Activated CD4-positive, alpha-beta memory T cell treated with anti-CD3 and anti-CD28 coated beads, Interleukin-2, amount 10 ng/mL, durations not matched to agents 7 days and 5 days (primary cell): ENCODE data around the gene GORAB. TPM values are rescaled to one million over a fixed set of nuclear protein-coding genes. Genes with fewer than 3 reads are reported as not detected.

Experiments
- CTCF ChIA-PET: fragments of 350-600 bp; sonication (Branson Sonifier 250); formaldehyde crosslinking; loops from one replicate; lab custom pipeline; 2021; ENCODE audit warnings: antibody characterized with exemption, inconsistent platforms; lab: Charles Lee
- POLR2A ChIA-PET: fragments of 350-600 bp; sonication (Branson Sonifier 250); formaldehyde crosslinking; loops from one replicate; lab custom pipeline; 2021; ENCODE audit warnings: antibody characterized with exemption; lab: Charles Lee
- DNase-seq: peaks from one replicate; pipeline ENCODE4 v3.0.0-alpha.2; 2020
- H3K27ac Mint-ChIP-seq: one replicate; pipeline ENCODE4 v1.8.0; 2021; ENCODE audit warnings: mild to moderate bottlenecking, mixed read lengths
- H3K27me3 Mint-ChIP-seq: one replicate; pipeline ENCODE4 v1.8.0; 2021; ENCODE audit warnings: mixed read lengths
- H3K36me3 Mint-ChIP-seq: one replicate; pipeline ENCODE4 v1.8.0; 2021; ENCODE audit warnings: low read depth, mixed read lengths
- H3K4me1 Mint-ChIP-seq: one replicate; pipeline ENCODE4 v1.8.0; 2021; ENCODE audit warnings: mixed read lengths
- H3K4me3 Mint-ChIP-seq: one replicate; pipeline ENCODE4 v1.8.0; 2021; ENCODE audit warnings: mild to moderate bottlenecking, mixed read lengths
- H3K9me3 Mint-ChIP-seq: one replicate; pipeline ENCODE4 v1.8.0; 2021; ENCODE audit warnings: mixed read lengths
- total RNA-seq, 2 experiments: library from RNA; stranded (reverse); gene quantifications; one replicate each; pipeline ENCODE4 v1.2.3, GENCODE V29; 2021

Gene GORAB
- total RNA-seq, 2 experiments from 2014 or later = 8.9 to 10.8 TPM

- Mint-ChIP-seq H3K27me3 (peaks cover 14% of the 10 kb centered on the region), H3K9me3 (no peaks in the 10 kb centered on the region), H3K36me3 (no peaks in the 10 kb centered on the region), H3K4me1 (no peaks in the 10 kb centered on the region), H3K4me3 (no peak overlapping the region), H3K27ac (no peak overlapping the region)
- ChIA-PET POLR2A (no interaction called here), CTCF (no interaction called here)
- no peak for DNase-seq
These were observed 51.2 kb downstream of the GORAB start for GRCh38 chr1:170583186-170583585.

- POLR2A ChIA-PET = no interaction called here
- no peaks in the 10 kb centered on the region for H3K36me3 Mint-ChIP-seq
- peaks cover 22% of the 10 kb centered on the region for H3K27me3 Mint-ChIP-seq
- H3K4me1 Mint-ChIP-seq = no peaks in the 10 kb centered on the region
- H3K9me3 Mint-ChIP-seq = no peaks in the 10 kb centered on the region
- no peak for DNase-seq
- H3K4me3 Mint-ChIP-seq = no peak overlapping the region
- CTCF ChIA-PET = interaction anchor here (0.6 kb wide), 1 partner anchor 47 kb away, joined by 3 read pairs; no protein-coding TSS in a partner anchor
- no peak overlapping the region for H3K27ac Mint-ChIP-seq
These were observed 54.6 kb downstream of the GORAB start for GRCh38 chr1:170586321-170587252.

GRCh38 chr1:170587253-170587593, 55.3 kb downstream of the GORAB start:
- Mint-ChIP-seq H3K27ac (no peak overlapping the region), H3K27me3 (peaks cover 22% of the 10 kb centered on the region), H3K4me3 (no peak overlapping the region), H3K4me1 (no peaks in the 10 kb centered on the region), H3K9me3 (no peaks in the 10 kb centered on the region), H3K36me3 (no peaks in the 10 kb centered on the region)
- no peak for DNase-seq
- POLR2A ChIA-PET = no interaction called here
- CTCF ChIA-PET = interaction anchor here (0.6 kb wide), 1 partner anchor 46 kb away, joined by 3 read pairs; no protein-coding TSS in a partner anchor

GRCh38 chr1:170590921-170591705, 59.1 kb downstream of the GORAB start:
- POLR2A ChIA-PET = interaction anchor here (0.5 kb wide), 1 partner anchor 896 kb away, joined by 3 read pairs; no protein-coding TSS in a partner anchor
- H3K9me3 Mint-ChIP-seq = no peaks in the 10 kb centered on the region
- H3K36me3 Mint-ChIP-seq = no peaks in the 10 kb centered on the region
- H3K27me3 Mint-ChIP-seq = peaks cover 22% of the 10 kb centered on the region
- CTCF ChIA-PET = no interaction called here
- H3K27ac Mint-ChIP-seq = no peak overlapping the region
- no peaks in the 10 kb centered on the region for H3K4me1 Mint-ChIP-seq
- no peak overlapping the region for H3K4me3 Mint-ChIP-seq
- no peak for DNase-seq

GRCh38 chr1:170592591-170593111, 60.7 kb downstream of the GORAB start:
- H3K36me3 Mint-ChIP-seq = no peaks in the 10 kb centered on the region
- H3K4me3 Mint-ChIP-seq = no peak overlapping the region
- ChIA-PET POLR2A (no interaction called here), CTCF (no interaction called here)
- no peaks in the 10 kb centered on the region for H3K9me3 Mint-ChIP-seq
- DNase-seq = no peak
- H3K4me1 Mint-ChIP-seq = no peaks in the 10 kb centered on the region
- H3K27ac Mint-ChIP-seq = no peak overlapping the region
- H3K27me3 Mint-ChIP-seq = peaks cover 22% of the 10 kb centered on the region

GRCh38 chr1:170593173-170594011, 61.4 kb downstream of the GORAB start:
- Mint-ChIP-seq H3K27ac (no peak overlapping the region), H3K4me3 (no peak overlapping the region), H3K9me3 (no peaks in the 10 kb centered on the region), H3K4me1 (no peaks in the 10 kb centered on the region), H3K36me3 (no peaks in the 10 kb centered on the region), H3K27me3 (peaks cover 22% of the 10 kb centered on the region)
- DNase-seq = no peak
- ChIA-PET CTCF (no interaction called here), POLR2A (no interaction called here)

GRCh38 chr1:170594066-170594626, 62.2 kb downstream of the GORAB start:
- ChIA-PET POLR2A (no interaction called here), CTCF (no interaction called here)
- H3K9me3 Mint-ChIP-seq = no peaks in the 10 kb centered on the region
- H3K4me3 Mint-ChIP-seq = no peak overlapping the region
- no peaks in the 10 kb centered on the region for H3K36me3 Mint-ChIP-seq
- peaks cover 17% of the 10 kb centered on the region for H3K27me3 Mint-ChIP-seq
- H3K4me1 Mint-ChIP-seq = no peaks in the 10 kb centered on the region
- DNase-seq = no peak
- H3K27ac Mint-ChIP-seq = no peak overlapping the region

GRCh38 chr1:170596701-170597100, 64.7 kb downstream of the GORAB start:
- no peaks in the 10 kb centered on the region for H3K36me3 Mint-ChIP-seq
- no peak overlapping the region for H3K4me3 Mint-ChIP-seq
- H3K27ac Mint-ChIP-seq = no peak overlapping the region
- no peaks in the 10 kb centered on the region for H3K4me1 Mint-ChIP-seq
- peaks cover 7% of the 10 kb centered on the region for H3K27me3 Mint-ChIP-seq
- POLR2A ChIA-PET = no interaction called here
- CTCF ChIA-PET = no interaction called here
- peaks cover 4% of the 10 kb centered on the region for H3K9me3 Mint-ChIP-seq
- no peak for DNase-seq

GRCh38 chr1:170598618-170599017, 66.7 kb downstream of the GORAB start:
- H3K27me3 Mint-ChIP-seq = no peaks in the 10 kb centered on the region
- H3K27ac Mint-ChIP-seq = no peak overlapping the region
- H3K9me3 Mint-ChIP-seq = peaks cover 13% of the 10 kb centered on the region
- CTCF ChIA-PET = no interaction called here
- no peaks in the 10 kb centered on the region for H3K4me1 Mint-ChIP-seq
- no peak overlapping the region for H3K4me3 Mint-ChIP-seq
- POLR2A ChIA-PET = no interaction called here
- H3K36me3 Mint-ChIP-seq = no peaks in the 10 kb centered on the region
- DNase-seq = no peak

GRCh38 chr1:170599033-170599432, 67.1 kb downstream of the GORAB start:
- Mint-ChIP-seq H3K27ac (no peak overlapping the region), H3K27me3 (no peaks in the 10 kb centered on the region), H3K4me1 (no peaks in the 10 kb centered on the region), H3K4me3 (no peak overlapping the region), H3K36me3 (no peaks in the 10 kb centered on the region), H3K9me3 (peaks cover 13% of the 10 kb centered on the region)
- ChIA-PET POLR2A (no interaction called here), CTCF (no interaction called here)
- DNase-seq = no peak

- POLR2A ChIA-PET = no interaction called here
- Mint-ChIP-seq H3K27me3 (no peaks in the 10 kb centered on the region), H3K27ac (no peak overlapping the region), H3K9me3 (peaks cover 16% of the 10 kb centered on the region), H3K4me1 (no peaks in the 10 kb centered on the region), H3K4me3 (no peak overlapping the region), H3K36me3 (no peaks in the 10 kb centered on the region)
- CTCF ChIA-PET = no interaction called here
- DNase-seq = no peak
These were observed 69.9 kb downstream of the GORAB start for GRCh38 chr1:170601866-170602265.
